ENCODE results near the gene PRM1.
A peak's percentile ranks its signal among the peaks of the same experiment; 100 is the strongest.

The PRM1 gene

DNA sequence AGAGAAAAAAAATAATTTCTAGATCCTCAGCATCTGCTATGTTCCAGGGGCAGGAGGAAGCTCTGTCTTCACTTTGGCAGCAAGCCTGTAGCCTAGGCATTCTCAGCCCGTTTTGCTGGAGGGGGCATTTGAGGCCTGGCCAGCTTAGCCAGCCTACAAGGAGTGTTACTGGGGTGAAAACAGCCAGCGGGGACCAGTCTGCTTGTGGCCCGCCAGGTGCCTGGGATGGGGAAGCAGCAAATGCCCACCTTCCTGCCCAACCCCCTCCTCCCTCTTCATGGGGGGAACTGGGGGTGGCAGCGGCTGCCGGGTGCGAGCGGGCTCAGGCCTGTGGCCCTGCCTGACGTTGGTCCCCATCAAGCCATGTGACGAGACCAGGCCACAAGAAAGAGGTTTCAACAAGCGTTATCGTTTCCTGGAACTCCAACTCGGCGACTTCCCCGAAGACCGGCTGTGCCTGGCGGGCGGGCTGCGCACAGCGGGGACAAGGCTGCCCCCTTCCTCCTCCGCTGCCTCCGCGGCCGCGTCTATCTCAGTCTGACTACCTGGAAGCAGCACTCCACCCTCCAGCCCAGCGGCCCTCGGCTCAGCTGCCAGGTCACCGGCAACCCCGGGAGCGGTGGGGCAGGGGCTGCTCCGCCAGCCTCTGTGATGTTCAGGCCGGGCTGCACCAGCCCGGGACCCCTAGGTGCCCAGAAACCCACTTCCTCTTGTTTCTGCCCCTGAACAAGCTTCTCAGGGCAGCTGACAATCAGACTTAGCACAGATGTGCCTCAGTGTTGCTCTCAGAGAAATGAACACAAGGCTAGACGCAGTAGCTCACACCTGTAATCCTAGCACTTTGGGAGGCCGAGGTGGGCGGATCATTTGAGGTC is 48.0 kb downstream of the PRM1 start:
- DNase-seq, result peak; percentile 70

DNA sequence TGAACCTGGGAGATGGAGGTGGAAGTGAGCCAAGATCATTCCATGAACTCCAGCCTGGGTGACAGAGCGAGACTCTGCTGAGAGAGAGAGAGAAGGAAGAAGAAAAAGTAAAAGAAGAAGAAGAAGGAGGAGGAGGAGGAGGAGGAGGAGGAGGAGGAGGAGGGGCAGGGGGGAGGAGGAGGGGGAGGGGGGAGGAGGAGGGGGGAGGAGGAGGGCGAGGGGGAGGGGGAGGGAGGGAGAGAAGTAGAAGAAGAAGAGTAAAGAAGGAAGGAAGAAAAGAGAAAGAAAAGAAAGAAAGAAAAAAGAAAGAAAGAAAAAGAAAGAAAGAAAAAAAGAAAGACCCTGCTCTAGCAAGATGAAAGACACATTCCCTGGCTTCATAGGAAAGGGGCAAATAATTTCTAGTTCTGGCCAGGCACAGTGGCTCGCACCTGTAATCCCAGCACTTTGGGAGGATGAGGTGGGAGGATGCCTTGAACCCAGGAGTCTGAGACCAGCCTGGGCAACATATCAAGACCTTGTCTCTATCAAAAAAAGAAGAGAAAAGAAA is 48.8 kb downstream of the PRM1 start:
- no peak for DNase-seq

DNA sequence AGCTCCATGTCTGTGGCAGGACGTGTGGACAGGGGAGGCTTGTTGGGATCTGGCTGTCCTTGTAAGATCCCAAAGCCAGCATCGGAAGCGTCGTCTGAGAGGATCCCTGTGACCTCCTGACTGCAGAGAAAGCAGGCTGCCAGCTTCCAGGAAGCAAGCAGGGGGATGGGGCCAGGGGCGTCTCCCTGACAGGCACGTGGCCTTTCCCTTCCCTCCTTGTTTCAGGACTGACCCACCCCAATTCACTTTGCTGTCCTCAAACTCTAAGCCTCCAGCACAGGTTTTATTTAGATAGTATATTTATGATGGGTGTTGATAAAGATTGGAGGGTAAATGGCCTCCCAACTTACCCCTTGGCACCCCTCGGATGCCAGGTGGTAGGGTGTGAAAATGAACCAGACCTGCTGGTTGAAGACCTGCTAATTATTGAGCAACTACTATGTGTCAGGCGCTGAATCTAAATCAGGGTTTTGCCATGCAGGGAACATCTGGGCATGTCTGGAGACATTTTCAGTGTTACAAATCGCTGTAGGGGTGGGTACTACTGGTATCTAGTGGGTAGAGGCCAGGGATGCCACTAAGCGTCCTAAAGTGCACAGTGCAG is 49.7 kb downstream of the PRM1 start:
- no peak for DNase-seq
